Trophoblast cell (in vitro differentiated cells and primary cell): ENCODE measurements around the gene PFKP.
"Not testable (repeated sequence)": the region's sequence is repeated elsewhere in the genome, so short reads cannot be mapped to it uniquely, and the experiment has no call there.

Source experiments
- DNase-seq, 2 donors: peaks; one replicate each; pipeline ENCODE4 v3.0.0-alpha.2; 2016
- H2AFZ ChIP-seq: 2 replicates; pipeline ENCODE4 v1.6.1; 2013; ENCODE audit warnings: low read length, moderate library complexity, mild to moderate bottlenecking; ENCODE audit not compliant: insufficient read depth, poor library complexity
- H2AK5ac ChIP-seq: 2 replicates; pipeline ENCODE4 v1.6.1; 2013; ENCODE audit warnings: mild to moderate bottlenecking, low read length
- H2BK120ac ChIP-seq: 2 replicates; pipeline ENCODE4 v1.6.1; 2013; ENCODE audit warnings: low read length, mild to moderate bottlenecking, moderate library complexity; ENCODE audit not compliant: insufficient read depth, poor library complexity
- H2BK12ac ChIP-seq: 2 replicates; pipeline ENCODE4 v1.6.1; 2013; ENCODE audit warnings: mild to moderate bottlenecking, low read length, moderate library complexity
- H2BK5ac ChIP-seq: 2 replicates; pipeline ENCODE4 v1.6.1; 2013; ENCODE audit warnings: low read length, low read depth, moderate library complexity, mild to moderate bottlenecking; ENCODE audit not compliant: poor library complexity
- H3K14ac ChIP-seq: 2 replicates; pipeline ENCODE4 v1.6.1; 2013; ENCODE audit warnings: mild to moderate bottlenecking, low read length
- H3K18ac ChIP-seq: 2 replicates; pipeline ENCODE4 v1.6.1; 2013; ENCODE audit warnings: mild to moderate bottlenecking, low read length
- H3K23ac ChIP-seq: 2 replicates; pipeline ENCODE4 v1.6.1; 2013; ENCODE audit warnings: low read length
- H3K27ac ChIP-seq: 2 replicates; pipeline ENCODE4 v1.5.1; 2013; ENCODE audit warnings: low read depth, mild to moderate bottlenecking, inconsistent platforms, low read length, moderate library complexity
- H3K27me3 ChIP-seq: 2 replicates; pipeline ENCODE4 v1.6.1; 2013; ENCODE audit warnings: inconsistent platforms, mild to moderate bottlenecking, low read length, moderate library complexity; ENCODE audit not compliant: insufficient read depth
- H3K36me3 ChIP-seq, 2 experiments: 1 replicate in 1 of 2; 2 replicates in 1 of 2; pipeline ENCODE4 v1.6.1; 2013; ENCODE audit warnings: low read length in 2 of 2, mild to moderate bottlenecking in 2 of 2, moderate library complexity in 1 of 2; ENCODE audit not compliant: insufficient read depth in 2 of 2, control insufficient read depth in 1 of 2
- H3K4ac ChIP-seq: 2 replicates; pipeline ENCODE4 v1.6.1; 2013; ENCODE audit warnings: low read depth, mild to moderate bottlenecking, low read length, moderate library complexity
- H3K4me1 ChIP-seq, 2 experiments: 1 replicate in 1 of 2; 2 replicates in 1 of 2; pipeline ENCODE4 v1.6.1; 2013; ENCODE audit warnings: low read length in 2 of 2, mild to moderate bottlenecking in 2 of 2, moderate library complexity in 1 of 2; ENCODE audit not compliant: insufficient read depth in 2 of 2, control insufficient read depth in 1 of 2
- H3K4me2 ChIP-seq: 2 replicates; pipeline ENCODE4 v1.6.1; 2013; ENCODE audit warnings: inconsistent platforms, mild to moderate bottlenecking, low read length, moderate library complexity
- H3K4me3 ChIP-seq: 2 replicates; pipeline ENCODE4 v1.5.1; 2013; ENCODE audit warnings: mild to moderate bottlenecking, low read depth, low read length, inconsistent platforms
- H3K79me1 ChIP-seq: one replicate; pipeline ENCODE4 v1.6.1; 2013; ENCODE audit warnings: low read length
- H3K79me2 ChIP-seq: 2 replicates; pipeline ENCODE4 v1.6.1; 2013; ENCODE audit warnings: low read length, mild to moderate bottlenecking; ENCODE audit not compliant: control insufficient read depth, insufficient read depth, poor library complexity
- H3K9ac ChIP-seq: 2 replicates; pipeline ENCODE4 v1.6.1; 2013; ENCODE audit warnings: mild to moderate bottlenecking, low read length
- H3K9me3 ChIP-seq: 2 replicates; pipeline ENCODE4 v1.6.1; 2013; ENCODE audit warnings: low read depth, mild to moderate bottlenecking, control low read depth, inconsistent platforms, low read length; ENCODE audit not compliant: insufficient read depth
- H4K12ac ChIP-seq: 2 replicates; pipeline ENCODE4 v1.6.1; 2013; ENCODE audit warnings: low read depth, mild to moderate bottlenecking, low read length, moderate library complexity
- H4K8ac ChIP-seq: 2 replicates; pipeline ENCODE4 v1.6.1; 2013; ENCODE audit warnings: low read depth, mild to moderate bottlenecking, low read length, moderate library complexity
- H4K91ac ChIP-seq: one replicate; pipeline ENCODE4 v1.6.1; 2013; ENCODE audit warnings: low read depth, mild to moderate bottlenecking, low read length, moderate library complexity
- WGBS: extraction: QIAGEN DNeasy Blood & Tissue Kit; methylation state at CpG from one replicate; pipeline ENCODE4 v1.1.7; 2013; ENCODE audit warnings: missing lambda C conversion rate; ENCODE audit not compliant: insufficient read length, insufficient coverage; ENCODE audit errors: extremely low coverage; 5-methylcytosine and 5-hydroxymethylcytosine counted together

The PFKP gene

DNA sequence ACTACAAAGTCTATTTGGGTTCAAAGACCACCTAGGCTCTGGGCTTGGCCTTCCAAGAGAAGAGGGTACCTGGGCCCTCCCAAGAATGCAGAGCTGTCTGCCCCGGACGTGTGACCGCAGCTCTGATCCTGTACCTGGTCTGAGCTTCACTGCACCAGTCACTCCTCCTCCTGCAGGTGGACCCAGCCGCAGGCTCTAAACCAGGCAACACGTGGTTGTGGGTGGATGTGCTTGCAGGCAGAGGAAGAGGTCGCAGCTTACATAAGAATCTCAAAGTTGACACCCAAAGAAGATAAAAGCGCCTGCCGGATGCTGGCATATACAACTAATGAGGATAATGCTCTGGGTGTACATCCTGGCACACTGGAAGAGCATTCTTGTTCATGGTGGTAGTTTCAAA lies 9.4 kb upstream of the PFKP start:
- Histone ChIP-seq H3K4me1 (peaks cover 7 to 27% of the 10 kb centered on the region in 2 experiments), H2BK5ac (no peak overlapping the region), H3K79me1 (peaks cover 24% of the 10 kb centered on the region), H4K91ac (peak overlapping the region; percentile 10), H3K79me2 (no peaks in the 10 kb centered on the region), H3K27ac (peak overlapping the region; percentile 42), H3K4me3 (no peak overlapping the region), H3K14ac (peak overlapping the region; percentile 1), H3K9me3 (no peaks in the 10 kb centered on the region), H2AK5ac (peak overlapping the region; percentile 88), H2BK12ac (peak overlapping the region; percentile 6), H4K8ac (no peak overlapping the region), H3K23ac (peak overlapping the region; percentile 61), H3K27me3 (no peaks in the 10 kb centered on the region), H2AFZ (no peak overlapping the region), H3K9ac (no peak overlapping the region), H3K4ac (peak overlapping the region; percentile 1), H3K36me3 (no peaks in the 10 kb centered on the region), H2BK120ac (peak overlapping the region; percentile 29), H3K4me2 (no peak overlapping the region), H4K12ac (no peak overlapping the region), H3K18ac (no peak overlapping the region)
- no CpG with 5 or more reads among the region's 8 CpGs for WGBS
- no peak for DNase-seq

DNA sequence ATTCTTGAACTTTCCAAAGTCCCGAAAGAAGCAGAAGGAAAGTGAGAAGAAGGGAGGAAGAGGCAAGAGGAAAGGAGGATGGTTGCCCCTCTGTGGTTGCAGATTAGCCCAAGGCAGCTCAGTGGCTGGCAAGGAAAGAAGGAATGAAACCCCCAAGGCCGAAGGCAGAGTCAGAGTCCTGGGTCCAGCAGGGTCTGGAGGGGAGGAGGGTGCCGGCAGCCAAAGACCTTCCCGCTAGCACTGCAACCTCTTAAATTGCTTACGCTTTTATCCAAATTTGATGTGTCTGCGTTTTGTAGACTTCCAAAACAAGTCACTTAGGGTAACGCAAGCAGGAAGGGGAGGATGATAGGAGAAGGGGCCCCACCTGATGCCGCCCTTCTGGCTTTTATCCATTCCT lies 7.4 kb upstream of the PFKP start:
- WGBS = no CpG with 5 or more reads among the region's 8 CpGs
- Histone ChIP-seq H3K4me3 (no peak overlapping the region), H3K4me2 (no peak overlapping the region)

DNA sequence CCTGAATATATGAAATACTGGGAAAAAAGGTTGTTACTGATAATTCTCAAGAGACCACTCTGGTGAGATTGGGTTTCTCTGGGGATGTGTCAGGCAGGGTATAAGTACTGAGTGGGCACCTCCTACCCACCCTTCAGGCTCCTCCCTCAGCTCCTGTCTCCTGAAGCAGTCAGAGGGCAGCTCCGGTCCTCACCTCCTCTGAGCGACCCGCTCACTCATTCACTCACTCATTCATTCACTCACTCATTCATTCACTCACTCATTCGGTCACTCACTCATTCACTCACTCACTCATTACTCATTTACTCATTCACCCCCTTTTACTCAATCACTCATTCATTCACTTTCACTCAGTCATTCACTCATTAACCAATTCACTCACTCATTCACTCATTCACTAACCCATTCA lies 6.9 kb upstream of the PFKP start:
- H3K18ac ChIP-seq = no peak overlapping the region
- H3K27ac ChIP-seq = no peak overlapping the region
- H2AFZ ChIP-seq = no peak overlapping the region
- H3K4me3 ChIP-seq = no peak overlapping the region
- no peak for DNase-seq
- no peak overlapping the region for H2BK120ac ChIP-seq
- no peak overlapping the region for H3K4ac ChIP-seq
- H3K14ac ChIP-seq = no peak overlapping the region
- H2AK5ac ChIP-seq = no peak overlapping the region
- H4K8ac ChIP-seq = no peak overlapping the region
- no peak overlapping the region for H4K91ac ChIP-seq
- peaks cover 6 to 16% of the 10 kb centered on the region in 2 experiments for H3K4me1 ChIP-seq
- no peak overlapping the region for H2BK5ac ChIP-seq
- no peaks in the 10 kb centered on the region for H3K27me3 ChIP-seq
- no peak overlapping the region for H3K23ac ChIP-seq
- no peaks in the 10 kb centered on the region for H3K36me3 ChIP-seq
- no peak overlapping the region for H4K12ac ChIP-seq
- peaks cover 11% of the 10 kb centered on the region for H3K79me1 ChIP-seq
- no peak overlapping the region for H2BK12ac ChIP-seq
- H3K9me3 ChIP-seq = no peaks in the 10 kb centered on the region
- WGBS = 100% methylated on average over 1 of the region's 4 CpGs
- H3K4me2 ChIP-seq = no peak overlapping the region
- no peaks in the 10 kb centered on the region for H3K79me2 ChIP-seq
- no peak overlapping the region for H3K9ac ChIP-seq

More for the DNA sequence above, 7.4 kb upstream of the PFKP start:
- Histone ChIP-seq H4K8ac (no peak overlapping the region), H2BK5ac (no peak overlapping the region), H2BK120ac (no peak overlapping the region), H3K79me2 (no peaks in the 10 kb centered on the region), H2BK12ac (no peak overlapping the region), H3K9ac (no peak overlapping the region), H3K14ac (no peak overlapping the region), H2AK5ac (no peak overlapping the region), H3K36me3 (no peaks in the 10 kb centered on the region), H3K79me1 (peaks cover 14% of the 10 kb centered on the region), H2AFZ (no peak overlapping the region), H4K12ac (no peak overlapping the region), H3K4ac (no peak overlapping the region), H3K27me3 (no peaks in the 10 kb centered on the region), H3K4me1 (peaks cover 7 to 19% of the 10 kb centered on the region in 2 experiments), H4K91ac (no peak overlapping the region), H3K27ac (no peak overlapping the region), H3K9me3 (no peaks in the 10 kb centered on the region), H3K23ac (no peak overlapping the region), H3K18ac (no peak overlapping the region)
- no peak for DNase-seq

DNA sequence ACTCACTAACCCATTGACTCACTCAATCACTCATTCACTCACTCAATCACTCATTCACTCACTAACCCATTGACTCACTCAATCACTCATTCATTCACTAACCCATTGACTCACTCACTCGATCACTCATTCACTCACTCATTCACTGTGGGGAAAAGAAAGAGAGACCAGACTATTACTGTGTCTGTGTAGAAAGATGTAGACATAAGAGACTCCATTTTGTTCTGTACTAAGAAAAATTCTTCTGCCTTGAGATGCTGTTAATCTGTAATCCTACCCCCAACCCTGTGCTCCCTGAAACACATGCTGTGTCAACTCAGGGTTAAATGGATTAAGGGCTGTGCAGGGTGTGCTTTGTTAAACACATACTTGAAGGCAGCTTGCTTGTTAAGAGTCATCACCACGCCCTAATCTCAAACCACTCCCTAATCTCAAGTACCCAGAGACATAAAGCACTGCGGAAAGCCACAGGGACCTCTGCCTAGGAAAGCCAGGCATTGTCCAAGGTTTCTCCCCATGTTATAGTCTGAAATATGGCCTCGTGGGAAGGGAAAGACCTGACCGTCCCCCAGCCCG lies 5.9 kb upstream of the PFKP start:
- H4K8ac ChIP-seq, H3K4ac ChIP-seq, H3K4me3 ChIP-seq, H3K23ac ChIP-seq, H3K36me3 ChIP-seq, H3K27me3 ChIP-seq, H4K12ac ChIP-seq, H2AFZ ChIP-seq, H3K79me2 ChIP-seq, H3K9ac ChIP-seq, H3K14ac ChIP-seq, H2BK5ac ChIP-seq, DNase-seq, H3K27ac ChIP-seq, H2BK12ac ChIP-seq, H2AK5ac ChIP-seq, H4K91ac ChIP-seq, H3K18ac ChIP-seq, H3K4me2 ChIP-seq, H3K9me3 ChIP-seq, H2BK120ac ChIP-seq: not testable (repeated sequence)
- Histone ChIP-seq H3K79me1 (peaks cover 13% of the 10 kb centered on the region), H3K4me1 (peaks cover 11 to 17% of the 10 kb centered on the region in 2 experiments)
- WGBS = no CpG with 5 or more reads among the region's 6 CpGs
